ENCODE measurements around the gene GYPC. TPM values are rescaled to one million over a fixed set of nuclear protein-coding genes. Genes with fewer than 3 reads are reported as not detected.

Gene GYPC
- total RNA-seq, 1 donor from 2014 or later, result 50.1 TPM

GRCh38 chr2:126698376-126698775, 42.4 kb downstream of the GYPC start:
- Mint-ChIP-seq H3K27me3 (no peaks in the 10 kb centered on the region), H3K9me3 (peaks cover under 1% of the 10 kb centered on the region), H3K27ac (no peak overlapping the region), H3K4me3 (no peak overlapping the region), H3K36me3 (ENCODE audit: low read depth) (peaks cover 59% of the 10 kb centered on the region), H3K4me1 (no peaks in the 10 kb centered on the region)
- DNase-seq, result no peak
- POLR2A ChIA-PET, result no interaction called here
- intact Hi-C loops (cut with micrococcal nuclease), result no loop called here
- ATAC-seq (ENCODE audit: low read depth), result no peak
- CTCF ChIA-PET, result no interaction called here
- TF ChIP-seq CTCF (IDR thresholded peaks at IDR 0.05), result no peak

DNA sequence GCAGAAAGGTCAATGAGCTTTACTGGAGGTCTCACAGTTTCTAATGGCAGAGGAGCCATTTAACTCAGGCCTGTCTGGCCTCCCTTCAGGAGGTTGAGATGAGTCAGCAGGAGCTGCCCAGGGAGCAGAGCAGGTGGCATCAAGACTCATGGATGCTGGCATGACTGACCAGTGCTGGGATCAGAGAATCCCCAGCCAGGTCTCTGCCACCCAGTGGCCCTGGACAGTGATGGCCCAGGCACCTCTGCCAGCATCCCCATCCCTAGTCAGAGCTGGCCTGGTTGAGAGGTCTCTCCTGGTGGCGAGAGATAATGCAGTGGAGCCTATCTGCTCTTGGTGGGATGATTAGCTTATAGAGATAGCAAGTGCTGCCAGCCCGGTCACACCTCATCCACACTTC, 43.1 kb downstream of the GYPC start:
- CTCF ChIA-PET, result no interaction called here
- intact Hi-C loops (cut with micrococcal nuclease), result no loop called here
- POLR2A ChIA-PET, result no interaction called here
- Mint-ChIP-seq H3K9me3 (no peaks in the 10 kb centered on the region), H3K36me3 (ENCODE audit: low read depth) (peaks cover 53% of the 10 kb centered on the region), H3K4me1 (no peaks in the 10 kb centered on the region), H3K27ac (no peak overlapping the region), H3K27me3 (no peaks in the 10 kb centered on the region), H3K4me3 (no peak overlapping the region)
- DNase-seq (no peak), ATAC-seq (ENCODE audit: low read depth) (no peak)
- no peak for TF ChIP-seq CTCF (IDR thresholded peaks at IDR 0.05)

DNA sequence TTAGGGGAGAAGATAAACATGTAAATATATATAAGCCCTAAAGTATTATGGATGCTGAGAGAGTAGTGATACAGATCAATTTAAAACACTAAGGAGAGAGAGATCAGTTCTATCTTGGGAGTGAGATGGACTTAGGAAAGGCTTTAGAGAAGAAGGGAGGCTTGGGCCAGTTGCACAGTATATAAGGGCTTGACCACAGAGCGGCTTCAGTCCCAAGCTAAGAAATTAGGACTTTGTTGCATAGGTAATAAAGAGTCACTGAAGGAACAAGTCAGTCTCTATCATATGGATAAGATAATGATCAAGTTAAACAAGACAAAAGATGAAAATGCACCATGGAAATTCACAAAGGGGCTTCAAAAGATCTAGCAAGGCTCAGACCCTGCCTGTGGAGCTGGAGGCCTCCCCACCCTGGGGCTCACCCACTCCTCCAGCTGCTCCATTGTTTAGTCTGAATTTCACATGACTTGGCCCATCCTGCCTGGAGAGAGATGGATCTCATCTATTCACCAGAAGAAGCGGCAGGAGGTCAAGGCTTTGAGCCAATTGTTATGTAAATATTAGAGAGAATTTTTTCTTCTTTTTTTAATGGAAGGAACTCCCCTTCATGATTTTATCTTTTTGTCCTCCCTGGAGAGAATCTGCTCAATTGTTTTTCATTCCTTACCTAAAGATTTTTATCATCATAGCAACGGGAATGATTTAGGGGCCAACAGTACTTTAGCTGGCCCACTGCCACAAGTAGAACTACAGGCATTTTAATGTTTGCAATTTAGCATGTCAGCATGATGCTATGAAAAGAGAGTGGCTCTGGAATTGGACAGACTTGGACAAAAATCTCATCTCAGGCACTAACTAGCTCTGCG, 44.0 kb downstream of the GYPC start:
- DNase-seq, result no peak
- no peak for TF ChIP-seq CTCF (IDR thresholded peaks at IDR 0.05)
- no peak overlapping the region for H3K4me3 Mint-ChIP-seq
- CTCF ChIA-PET, result no interaction called here
- ATAC-seq (ENCODE audit: low read depth), result no peak
- POLR2A ChIA-PET, result no interaction called here
- no peaks in the 10 kb centered on the region for H3K27me3 Mint-ChIP-seq
- intact Hi-C loops (cut with micrococcal nuclease), result no loop called here
- no peak overlapping the region for H3K27ac Mint-ChIP-seq
- no peaks in the 10 kb centered on the region for H3K9me3 Mint-ChIP-seq
- peaks cover 44% of the 10 kb centered on the region for H3K36me3 Mint-ChIP-seq (ENCODE audit: low read depth)
- H3K4me1 Mint-ChIP-seq, result no peaks in the 10 kb centered on the region

- H3K27me3 Mint-ChIP-seq, result no peaks in the 10 kb centered on the region
- intact Hi-C loops (cut with micrococcal nuclease), result no loop called here
- ChIA-PET POLR2A (no interaction called here), CTCF (no interaction called here)
- H3K27ac Mint-ChIP-seq, result no peak overlapping the region
- DNase-seq, result no peak
- TF ChIP-seq CTCF (IDR thresholded peaks at IDR 0.05), result no peak
- H3K4me3 Mint-ChIP-seq, result no peak overlapping the region
- no peak for ATAC-seq (ENCODE audit: low read depth)
- H3K9me3 Mint-ChIP-seq, result no peaks in the 10 kb centered on the region
- peaks cover 36% of the 10 kb centered on the region for H3K36me3 Mint-ChIP-seq (ENCODE audit: low read depth)
- H3K4me1 Mint-ChIP-seq, result no peaks in the 10 kb centered on the region
These were observed 44.7 kb downstream of the GYPC start for GRCh38 chr2:126700677-126701076.

DNA sequence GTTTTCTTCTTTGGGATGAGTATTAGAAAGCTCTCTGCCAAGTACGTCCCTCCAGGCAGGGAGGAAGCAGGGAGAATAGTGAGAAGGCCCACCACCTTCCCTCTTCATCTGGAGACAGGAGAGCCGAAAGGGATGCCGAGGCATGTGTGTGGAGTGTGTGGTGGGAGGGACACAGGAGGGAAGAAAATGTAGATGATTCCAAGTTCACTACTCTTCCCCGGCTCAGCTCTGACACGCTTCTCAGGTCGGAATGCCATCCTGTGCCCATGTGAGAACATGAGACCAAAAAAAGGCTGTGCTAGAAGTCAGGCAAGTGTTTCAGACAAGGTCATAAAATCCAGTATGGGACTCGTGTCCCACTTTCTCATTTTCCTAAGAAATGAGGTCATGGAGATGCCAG, 47.4 kb downstream of the GYPC start:
- H3K4me1 Mint-ChIP-seq, result no peaks in the 10 kb centered on the region
- ChIA-PET POLR2A (no interaction called here), CTCF (no interaction called here)
- no peak for TF ChIP-seq CTCF (IDR thresholded peaks at IDR 0.05)
- no peaks in the 10 kb centered on the region for H3K9me3 Mint-ChIP-seq
- no peaks in the 10 kb centered on the region for H3K27me3 Mint-ChIP-seq
- H3K36me3 Mint-ChIP-seq (ENCODE audit: low read depth), result peaks cover 10% of the 10 kb centered on the region
- no peak for DNase-seq
- ATAC-seq (ENCODE audit: low read depth), result no peak
- no peak overlapping the region for H3K4me3 Mint-ChIP-seq
- intact Hi-C loops (cut with micrococcal nuclease), result no loop called here
- no peak overlapping the region for H3K27ac Mint-ChIP-seq

All from activated B cell treated with CpG ODN at 0.5 μM for 24 hours (primary cell).